Left lung (tissue), 10 donors: ENCODE data around the gene PIEZO2. TPM values are rescaled to one million over a fixed set of nuclear protein-coding genes. Genes with fewer than 3 reads are reported as not detected.

ENCODE experiments used
- ATAC-seq: fragments of 200-7000 bp; cut with Tn5 transposase; one replicate; pipeline ENCODE4 v1.9.1; 2020; ENCODE audit warnings: moderate library complexity
- DNase-seq, 4 donors: peaks; one replicate each; pipeline ENCODE4 v3.0.0-alpha.2; 2013 to 2020
- H3K27ac ChIP-seq, 2 donors: fragments of 200-600 bp; sonication (generic) in 1 of 2; one replicate each; pipeline versions ENCODE4 v1.5.0 to v1.8.0; 2020 to 2021
- H3K27me3 ChIP-seq, 2 donors: fragments of 200-600 bp; sonication (generic) in 1 of 2; one replicate each; pipeline versions ENCODE4 v1.5.0 to v1.8.0; 2020 to 2021
- H3K36me3 ChIP-seq, 2 donors: fragments of 200-600 bp; sonication (generic) in 1 of 2; one replicate each; pipeline versions ENCODE4 v1.5.0 to v1.8.0; 2020 to 2021
- H3K4me1 ChIP-seq, 2 donors: fragments of 200-600 bp; one replicate each; pipeline ENCODE4 v1.8.0; 2021
- H3K4me3 ChIP-seq, 2 donors: fragments of 200-600 bp; sonication (generic) in 1 of 2; one replicate each; pipeline versions ENCODE4 v1.5.0 to v1.8.0; 2020 to 2021; ENCODE audit warnings: mild to moderate bottlenecking in 1 of 2
- H3K9me3 ChIP-seq, 2 donors: fragments of 200-600 bp; sonication (generic) in 1 of 2; one replicate each; pipeline versions ENCODE4 v1.5.0 to v1.8.0; 2020 to 2021
- intact Hi-C, 2 donors: fragments of 100-400 bp; cut with DNase I; formaldehyde crosslinking; loops; one replicate each; pipeline versions ENCODE4 v1.11.2 to v1.14.2; 2022
- polyA plus RNA-seq, 6 donors: library from polyadenylated mRNA; unstranded; fragments of 120-200 nt; gene quantifications; one replicate each; pipeline ENCODE4 v1.2.1, GENCODE V29; 2013; ENCODE audit not compliant: insufficient read length in 6 of 6
- total RNA-seq, 2 donors: library from RNA; stranded (reverse); fragmentation: NEBNext Ultra II Directional; extraction: Animal tissue kit (Norgen Biotek cat#: 25700); gene quantifications; one replicate each; pipeline ENCODE4 v1.2.1, GENCODE V29; 2021
- TF ChIP-seq, protein P1 (sequence below), 2 donors: fragments of 200-600 bp; sonication (generic) in 1 of 2; IDR thresholded peaks; one replicate each; pipeline versions ENCODE4 v1.5.0 to v1.8.0; 2021; ENCODE audit warnings: antibody characterized with exemption in 2 of 2
- donor health status: DM: no; HTN: yes; CAD: no.
- donor health status: DM: no; HTN: no; CAD: no.

Gene PIEZO2
- total and polyA plus RNA-seq, 8 donors = 40.3 to 270 (median 233) TPM

- ATAC-seq (peak; percentile 82), DNase-seq (peak in 2 of 4 donors; percentile 61 to 75)
- Histone ChIP-seq H3K27ac (no peak overlapping the region), H3K36me3 (no peaks in the 10 kb centered on the region), H3K27me3 (no peaks in the 10 kb centered on the region), H3K9me3 (no peaks in the 10 kb centered on the region), H3K4me1 (no peaks in the 10 kb centered on the region), H3K4me3 (no peak overlapping the region)
- TF ChIP-seq, protein P1, sequence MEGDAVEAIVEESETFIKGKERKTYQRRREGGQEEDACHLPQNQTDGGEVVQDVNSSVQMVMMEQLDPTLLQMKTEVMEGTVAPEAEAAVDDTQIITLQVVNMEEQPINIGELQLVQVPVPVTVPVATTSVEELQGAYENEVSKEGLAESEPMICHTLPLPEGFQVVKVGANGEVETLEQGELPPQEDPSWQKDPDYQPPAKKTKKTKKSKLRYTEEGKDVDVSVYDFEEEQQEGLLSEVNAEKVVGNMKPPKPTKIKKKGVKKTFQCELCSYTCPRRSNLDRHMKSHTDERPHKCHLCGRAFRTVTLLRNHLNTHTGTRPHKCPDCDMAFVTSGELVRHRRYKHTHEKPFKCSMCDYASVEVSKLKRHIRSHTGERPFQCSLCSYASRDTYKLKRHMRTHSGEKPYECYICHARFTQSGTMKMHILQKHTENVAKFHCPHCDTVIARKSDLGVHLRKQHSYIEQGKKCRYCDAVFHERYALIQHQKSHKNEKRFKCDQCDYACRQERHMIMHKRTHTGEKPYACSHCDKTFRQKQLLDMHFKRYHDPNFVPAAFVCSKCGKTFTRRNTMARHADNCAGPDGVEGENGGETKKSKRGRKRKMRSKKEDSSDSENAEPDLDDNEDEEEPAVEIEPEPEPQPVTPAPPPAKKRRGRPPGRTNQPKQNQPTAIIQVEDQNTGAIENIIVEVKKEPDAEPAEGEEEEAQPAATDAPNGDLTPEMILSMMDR (IDR thresholded peaks at IDR 0.05) = peak; percentile 40 to 67
- intact Hi-C loops = loop anchor here in 1 of 2 donors (5.0 kb wide), 1 partner anchor 190 kb away; no protein-coding TSS in a partner anchor
Measured at GRCh38 chr18:10851824-10852319, 297.5 kb downstream of the PIEZO2 start.

DNA sequence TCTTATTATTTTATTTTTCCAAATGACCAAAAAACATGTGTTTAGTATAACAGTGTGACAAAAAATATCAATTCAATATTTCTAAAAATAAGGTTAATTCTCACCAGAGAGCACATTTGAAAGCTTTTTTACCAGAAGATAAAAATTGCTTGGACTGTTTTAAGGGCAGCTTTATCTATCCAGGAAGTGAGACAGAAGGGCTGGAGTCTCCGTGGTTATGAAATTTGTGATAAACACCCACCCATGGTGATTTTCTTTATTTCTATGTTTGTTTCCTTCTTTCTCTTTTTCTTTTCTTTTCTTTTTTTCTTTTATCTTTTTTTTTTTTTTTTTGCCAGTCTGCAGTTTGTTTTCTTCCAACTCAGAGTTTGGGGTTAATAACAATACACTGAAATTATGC is 298.5 kb downstream of the PIEZO2 start:
- no peak for DNase-seq
- ATAC-seq = no peak
- intact Hi-C loops = loop anchor here in 1 of 2 donors (5.0 kb wide), 1 partner anchor 191 kb away; no protein-coding TSS in a partner anchor
- Histone ChIP-seq H3K4me3 (no peak overlapping the region), H3K27me3 (no peaks in the 10 kb centered on the region), H3K27ac (peak overlapping the region in 1 of 2 donors; percentile 10), H3K4me1 (no peaks in the 10 kb centered on the region), H3K36me3 (no peaks in the 10 kb centered on the region), H3K9me3 (no peaks in the 10 kb centered on the region)
- TF ChIP-seq, protein P1 (IDR thresholded peaks at IDR 0.05) = no peak

DNA sequence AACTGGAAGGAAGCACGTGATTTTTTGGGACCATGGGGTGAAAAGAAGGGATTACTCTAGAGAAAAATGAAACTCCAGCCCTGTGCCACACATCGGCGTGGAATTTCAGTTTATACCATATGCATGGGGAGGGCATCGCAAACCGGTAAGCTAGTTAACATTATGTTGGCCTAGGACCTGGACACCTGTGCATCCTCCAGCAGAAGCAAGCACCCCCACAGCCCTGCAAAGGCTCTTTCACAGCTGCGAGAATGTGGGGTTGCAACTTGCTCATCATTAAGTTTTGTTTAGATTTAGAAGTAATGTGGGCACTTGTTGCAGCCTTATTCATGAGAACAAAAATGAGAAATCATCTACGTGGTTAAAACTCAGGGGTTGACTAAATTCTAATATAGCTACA is 299.2 kb downstream of the PIEZO2 start:
- no peak for DNase-seq
- Histone ChIP-seq H3K36me3 (no peaks in the 10 kb centered on the region), H3K27ac (no peak overlapping the region), H3K27me3 (no peaks in the 10 kb centered on the region), H3K4me3 (no peak overlapping the region), H3K9me3 (no peaks in the 10 kb centered on the region), H3K4me1 (no peaks in the 10 kb centered on the region)
- TF ChIP-seq, protein P1 (IDR thresholded peaks at IDR 0.05) = no peak
- ATAC-seq = no peak
- intact Hi-C loops = loop anchor here in 1 of 2 donors (5.0 kb wide), 1 partner anchor 192 kb away; no protein-coding TSS in a partner anchor

DNA sequence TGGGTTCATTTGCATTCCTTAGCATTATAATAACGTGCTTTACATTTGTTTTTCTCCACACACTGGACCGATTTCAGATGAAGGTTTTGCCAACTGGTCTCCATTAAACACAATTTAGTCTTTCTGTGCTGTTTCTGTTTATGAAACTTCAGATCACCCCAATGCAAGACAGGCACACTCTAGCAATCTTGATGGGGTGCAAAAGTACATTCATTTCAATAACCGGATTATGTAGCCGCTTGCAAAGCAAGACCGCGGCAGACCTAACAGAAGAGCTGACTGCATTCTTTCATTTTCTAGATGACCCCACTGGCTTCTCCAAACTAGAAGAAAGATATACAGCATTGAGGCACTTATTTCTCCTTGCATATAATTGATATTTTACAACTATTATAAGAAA is 301.5 kb downstream of the PIEZO2 start:
- H3K27me3 ChIP-seq = no peaks in the 10 kb centered on the region
- ATAC-seq = no peak

GRCh38 chr18:10847408-10847790 is 302.0 kb downstream of the PIEZO2 start:
- intact Hi-C loops = no loop called here
- no peaks in the 10 kb centered on the region for H3K9me3 ChIP-seq
- no peak for ATAC-seq

More for the DNA sequence above, 301.5 kb downstream of the PIEZO2 start:
- H3K36me3 ChIP-seq = no peaks in the 10 kb centered on the region
- no peaks in the 10 kb centered on the region for H3K4me1 ChIP-seq
- H3K27ac ChIP-seq = no peak overlapping the region
- no peak overlapping the region for H3K4me3 ChIP-seq
- H3K9me3 ChIP-seq = no peaks in the 10 kb centered on the region
- no peak for DNase-seq
- intact Hi-C loops = no loop called here
- TF ChIP-seq, protein P1 (IDR thresholded peaks at IDR 0.05) = no peak

More at GRCh38 chr18:10847408-10847790, 302.0 kb downstream of the PIEZO2 start:
- Histone ChIP-seq H3K27me3 (no peaks in the 10 kb centered on the region), H3K4me3 (no peak overlapping the region), H3K36me3 (no peaks in the 10 kb centered on the region), H3K27ac (no peak overlapping the region), H3K4me1 (no peaks in the 10 kb centered on the region)
- TF ChIP-seq, protein P1 (IDR thresholded peaks at IDR 0.05) = no peak
- no peak for DNase-seq
